Loucy (cell line): Measurements from ENCODE around the gene GSS.

Experiments used
- CTCF ChIP-seq: fragments of 200-600 bp; sonication (generic); conservative IDR thresholded peaks from 2 replicates; pipeline ENCODE4 v1.5.1; 2014; ENCODE audit warnings: mild to moderate bottlenecking, antibody characterized with exemption, low read length
- EZH2phosphoT487 ChIP-seq: fragments of 200-600 bp; IDR thresholded peaks from 2 replicates; pipeline ENCODE4 v1.6.1; 2018; ENCODE audit warnings: antibody characterized with exemption, mild to moderate bottlenecking, moderate library complexity, borderline replicate concordance

- TF ChIP-seq CTCF (no peak), EZH2phosphoT487 (no peak)
Observed at GRCh38 chr20:34953960-34954359, 1.6 kb downstream of the GSS start.
